Small intestine (tissue), 7 donors: Measurements from ENCODE around the gene NUP98. TPM values are rescaled to one million over a fixed set of nuclear protein-coding genes. Genes with fewer than 3 reads are reported as not detected.
"Not testable (repeated sequence)": the region's sequence is repeated elsewhere in the genome, so short reads cannot be mapped to it uniquely, and the experiment has no call there.

ENCODE experiments used
- DNase-seq, 2 donors: peaks; one replicate each; pipeline versions ENCODE4 v3.0.0 to v3.0.0-alpha.2; 2013
- FAIRE-seq: peaks from 2 replicates; lab custom pipeline; 2012; peaks lifted over from hg19 to GRCh38; lab: Jason Lieb, UNC
- H3K27ac ChIP-seq, 3 donors: one replicate each; pipeline ENCODE4 v1.5.1; 2013; ENCODE audit warnings: low read length in 2 of 3, mild to moderate bottlenecking in 2 of 3, control low read depth in 1 of 3, inconsistent platforms in 1 of 3, low read depth in 1 of 3, moderate library complexity in 1 of 3
- H3K27me3 ChIP-seq, 3 donors: one replicate each; pipeline ENCODE4 v1.6.1; 2013; ENCODE audit warnings: low read length in 3 of 3, inconsistent platforms in 1 of 3; ENCODE audit not compliant: control insufficient read depth in 3 of 3, insufficient read depth in 3 of 3
- H3K36me3 ChIP-seq, 3 donors: one replicate each; pipeline ENCODE4 v1.6.1; 2013; ENCODE audit warnings: low read length in 3 of 3, inconsistent platforms in 1 of 3, low read depth in 1 of 3, mild to moderate bottlenecking in 1 of 3, moderate library complexity in 1 of 3; ENCODE audit not compliant: control insufficient read depth in 3 of 3, insufficient read depth in 2 of 3
- H3K4me1 ChIP-seq, 3 donors: one replicate each; pipeline ENCODE4 v1.6.1; 2013; ENCODE audit warnings: low read length in 2 of 3, inconsistent platforms in 1 of 3, low read depth in 1 of 3, mild to moderate bottlenecking in 1 of 3, moderate library complexity in 1 of 3; ENCODE audit not compliant: control insufficient read depth in 3 of 3, insufficient read depth in 2 of 3
- H3K4me3 ChIP-seq, 3 donors: one replicate each; pipeline ENCODE4 v1.5.1; 2013; ENCODE audit warnings: low read length in 3 of 3, control low read depth in 1 of 3, inconsistent platforms in 1 of 3, low read depth in 1 of 3, mild to moderate bottlenecking in 1 of 3, moderate library complexity in 1 of 3
- H3K9me3 ChIP-seq, 2 donors: one replicate each; pipeline ENCODE4 v1.6.1; 2013; ENCODE audit warnings: low read depth in 1 of 2, low read length in 1 of 2; ENCODE audit not compliant: control insufficient read depth in 2 of 2, insufficient read depth in 1 of 2
- WGBS, 3 donors: extraction: QIAGEN DNeasy Blood & Tissue Kit; methylation state at CpG; one replicate each; pipeline ENCODE4 v1.1.7; 2013; 5-methylcytosine and 5-hydroxymethylcytosine counted together
- polyA plus RNA-seq, 4 donors: library from polyadenylated mRNA; stranded (reverse) in 3 of 4; unstranded in 1 of 4; fragments of 200-250 nt in 3 of 4; fragments of 120-200 nt in 1 of 4; gene quantifications; one replicate each; pipeline versions ENCODE4 v1.2.1 to v1.2.3, GENCODE V29; 2013
- donor health status: healthy with polysubstance abuse.
- donor health status: control.
- donor health status: control.
- donor health status: Bipolar disorder and iron deficiency.
- donor health status: healthy.

The NUP98 gene
- polyA plus RNA-seq, 4 donors, result 14.1 to 53.1 (median 24.4) TPM

DNA sequence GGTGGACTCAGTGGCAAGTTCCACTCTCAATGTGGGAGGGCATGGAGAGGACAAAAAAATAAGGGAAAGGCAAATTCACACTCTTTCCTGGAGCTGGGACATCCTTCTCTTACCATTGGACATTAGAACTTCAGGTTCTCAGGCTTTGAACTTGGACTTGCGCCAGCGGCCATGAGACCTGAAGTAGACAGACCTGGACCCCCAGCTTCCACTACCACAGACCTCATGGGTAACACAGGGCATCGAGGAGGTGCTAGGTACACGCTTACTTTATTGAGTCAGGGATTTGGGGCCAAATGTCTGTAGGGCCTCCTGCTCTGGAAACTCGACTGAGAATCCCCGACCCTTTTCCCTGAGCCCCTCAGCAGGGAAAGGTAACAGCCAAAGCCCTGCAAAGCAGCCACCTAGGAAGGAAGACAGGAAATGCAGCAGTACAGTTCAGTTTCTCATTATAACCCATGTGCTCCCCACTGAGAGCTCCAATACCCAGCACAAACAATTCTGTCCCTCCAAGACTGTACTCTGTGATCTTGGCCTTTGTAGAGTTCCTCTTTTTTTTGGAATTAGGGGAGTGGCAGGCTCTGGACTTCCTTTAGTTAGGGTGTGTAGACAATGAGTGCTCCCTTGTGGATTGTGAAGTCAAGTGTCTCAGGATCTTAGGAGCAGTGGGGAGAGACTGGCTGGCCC, 131.9 kb downstream of the NUP98 start:
- WGBS, 3 donors, result 83 to 95% (median 94%) methylated on average over 6 of the region's 6 CpGs
- Histone ChIP-seq H3K36me3 (peaks cover 16 to 58% (median 23%) of the 10 kb centered on the region in 3 donors), H3K27me3 (no peaks in the 10 kb centered on the region), H3K4me1 (no peaks in the 10 kb centered on the region), H3K4me3 (no peak overlapping the region), H3K9me3 (no peaks in the 10 kb centered on the region), H3K27ac (no peak overlapping the region)
- DNase-seq, result no peak
- FAIRE-seq, result no peak

DNA sequence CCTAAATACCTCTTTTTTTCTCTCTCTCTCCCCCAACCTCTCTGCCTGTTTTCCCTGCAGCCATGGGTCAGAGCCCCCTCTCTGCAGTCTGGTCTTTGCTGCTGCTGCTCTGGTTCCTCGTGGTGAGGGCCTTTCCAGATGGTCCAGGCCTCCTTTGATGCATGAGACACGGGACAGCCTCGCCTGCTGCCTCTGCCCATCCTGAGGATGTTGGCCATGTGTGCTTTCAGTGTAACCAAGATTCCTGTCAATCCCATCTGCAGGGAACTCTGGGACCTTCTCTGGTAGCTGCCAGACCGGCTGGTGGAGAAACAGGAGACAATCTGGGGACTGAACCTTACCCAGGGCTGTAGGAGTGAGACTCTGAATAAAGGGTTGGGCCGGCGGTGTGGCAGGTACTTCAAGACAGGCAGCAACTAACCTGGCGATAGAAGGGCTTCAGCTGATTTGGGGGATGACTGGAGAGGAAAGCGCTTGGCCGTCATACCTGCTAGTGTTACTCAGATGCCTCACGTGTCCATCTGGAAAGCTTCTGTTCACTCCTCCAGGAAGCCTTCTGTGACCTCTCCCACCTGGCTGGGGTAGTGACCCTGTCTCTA, 133.2 kb downstream of the NUP98 start:
- Histone ChIP-seq H3K4me1 (no peaks in the 10 kb centered on the region), H3K4me3 (no peak overlapping the region), H3K36me3 (peaks cover 6 to 48% (median 21%) of the 10 kb centered on the region in 3 donors), H3K27me3 (no peaks in the 10 kb centered on the region), H3K27ac (no peak overlapping the region), H3K9me3 (no peaks in the 10 kb centered on the region)
- FAIRE-seq (no peak), DNase-seq (no peak)
- 77 to 89% (median 85%) methylated on average over 10 of the region's 10 CpGs for WGBS, 3 donors

DNA sequence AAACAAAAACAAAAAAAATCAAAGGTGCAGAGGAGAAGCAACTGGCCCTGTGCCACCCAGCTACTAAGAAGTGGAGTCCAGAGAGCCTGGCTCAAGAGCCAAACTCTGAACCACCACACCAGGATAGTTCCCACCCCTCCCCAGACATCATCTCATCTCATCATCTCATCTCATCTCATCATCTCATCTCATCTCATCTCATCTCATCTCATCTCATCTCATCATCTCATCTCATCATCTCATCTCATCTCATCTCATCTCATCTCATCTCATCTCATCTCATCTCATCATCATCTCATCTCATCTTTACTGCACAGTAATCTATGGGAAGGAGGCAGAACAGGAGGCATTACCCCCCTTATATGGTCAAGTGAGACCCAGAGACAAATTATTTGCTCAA, 134.5 kb downstream of the NUP98 start:
- FAIRE-seq, result no peak
- no peaks in the 10 kb centered on the region for H3K27me3 ChIP-seq
- H3K4me3 ChIP-seq, result no peak overlapping the region
- H3K27ac ChIP-seq, result no peak overlapping the region
- peaks cover 5 to 36% (median 18%) of the 10 kb centered on the region in 3 donors for H3K36me3 ChIP-seq
- no peaks in the 10 kb centered on the region for H3K4me1 ChIP-seq
- DNase-seq, result no peak
- no peaks in the 10 kb centered on the region for H3K9me3 ChIP-seq

DNA sequence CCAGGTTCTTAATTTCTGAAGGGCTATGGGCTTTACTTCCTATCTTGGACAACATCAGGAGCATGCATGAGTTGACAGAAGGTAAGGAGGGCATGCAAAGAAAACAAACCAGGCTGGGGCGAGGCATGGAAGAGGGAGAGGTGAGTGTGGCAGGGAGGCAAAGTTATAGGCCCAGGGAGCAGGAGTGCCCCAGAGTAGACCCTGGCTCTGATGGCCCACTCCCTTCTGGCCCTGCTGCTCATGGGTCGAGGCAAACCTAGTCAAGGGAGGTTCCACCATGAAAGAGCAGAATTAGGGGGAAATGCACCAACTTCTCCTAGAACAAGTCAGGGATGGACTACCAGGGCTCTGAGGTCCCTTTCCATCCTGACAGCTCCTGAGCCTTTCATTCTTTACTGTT, 136.4 kb downstream of the NUP98 start:
- 68 to 88% (median 71%) methylated on average over 2 of the region's 2 CpGs for WGBS, 3 donors
- Histone ChIP-seq H3K36me3 (peaks cover 0 to 18% (median 3%) of the 10 kb centered on the region in 3 donors), H3K9me3 (no peaks in the 10 kb centered on the region), H3K4me1 (no peaks in the 10 kb centered on the region), H3K4me3 (no peak overlapping the region), H3K27ac (no peak overlapping the region), H3K27me3 (no peaks in the 10 kb centered on the region)
- FAIRE-seq (no peak), DNase-seq (no peak)

DNA sequence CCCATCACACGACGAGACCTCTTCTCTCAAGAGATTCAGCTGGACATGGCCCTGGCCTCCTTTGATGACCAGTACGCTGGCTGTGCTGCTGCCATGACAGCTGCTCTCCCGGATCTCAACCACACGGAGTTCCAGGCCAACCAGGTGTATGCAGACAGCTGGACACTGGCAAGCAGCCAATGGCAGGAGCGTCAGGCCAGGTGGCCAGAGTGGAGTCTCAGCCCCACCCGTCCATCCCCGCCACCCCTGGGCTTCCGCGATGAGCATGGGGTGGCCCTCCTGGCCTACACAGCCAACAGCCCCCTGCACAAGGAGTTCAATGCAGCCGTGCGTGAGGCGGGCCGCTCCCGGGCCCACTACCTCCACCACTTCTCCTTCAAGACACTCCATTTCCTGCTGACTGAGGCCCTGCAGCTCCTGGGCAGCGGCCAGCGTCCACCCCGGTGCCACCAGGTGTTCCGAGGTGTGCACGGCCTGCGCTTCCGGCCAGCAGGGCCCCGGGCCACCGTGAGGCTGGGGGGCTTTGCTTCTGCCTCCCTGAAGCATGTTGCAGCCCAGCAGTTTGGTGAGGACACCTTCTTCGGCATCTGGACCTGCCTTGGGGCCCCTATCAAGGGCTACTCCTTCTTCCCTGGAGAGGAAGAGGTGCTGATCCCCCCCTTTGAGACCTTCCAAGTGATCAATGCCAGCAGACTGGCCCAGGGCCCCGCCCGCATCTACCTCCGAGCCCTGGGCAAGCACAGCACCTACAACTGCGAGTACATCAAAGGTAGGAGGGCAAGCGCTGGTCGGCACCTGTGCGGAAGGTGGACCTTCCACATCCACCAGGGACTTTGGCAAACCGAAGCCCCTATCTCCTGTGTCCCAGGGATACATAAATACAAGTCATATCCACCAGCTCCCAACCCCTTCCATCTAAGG, 137.5 kb downstream of the NUP98 start:
- WGBS, 3 donors, result 80 to 89% (median 81%) methylated on average over 31 to 33 of the region's 33 CpGs
- H3K27ac ChIP-seq, result no peak overlapping the region
- no peak overlapping the region for H3K4me3 ChIP-seq
- peaks cover 0 to 10% (median 0%) of the 10 kb centered on the region in 3 donors for H3K36me3 ChIP-seq
- no peaks in the 10 kb centered on the region for H3K9me3 ChIP-seq
- no peaks in the 10 kb centered on the region for H3K4me1 ChIP-seq
- no peaks in the 10 kb centered on the region for H3K27me3 ChIP-seq
- DNase-seq (no peak), FAIRE-seq (no peak)

DNA sequence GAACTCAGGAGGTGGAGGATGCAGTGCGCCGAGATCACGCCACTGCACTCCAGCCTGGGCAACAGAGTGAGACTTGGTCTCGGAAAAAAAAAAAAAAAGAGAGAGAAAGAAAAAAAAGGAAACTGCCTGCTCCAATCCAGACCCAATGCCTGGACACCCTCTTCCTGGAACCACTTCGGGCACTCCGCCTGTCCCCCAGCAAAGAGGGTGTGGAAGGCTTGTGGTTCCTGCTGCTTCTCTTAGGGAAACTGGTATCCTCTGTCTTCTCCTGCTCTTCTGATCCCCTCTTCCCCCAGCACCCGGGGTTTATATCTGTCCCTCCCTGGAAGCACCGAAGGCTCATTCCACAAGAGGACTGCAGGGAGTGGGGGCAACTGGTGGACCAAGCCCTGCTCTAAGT, 139.1 kb downstream of the NUP98 start:
- Histone ChIP-seq H3K27ac (no peak overlapping the region), H3K9me3 (no peaks in the 10 kb centered on the region), H3K4me1 (no peaks in the 10 kb centered on the region), H3K27me3 (peaks cover 0 to 2% (median 0%) of the 10 kb centered on the region in 3 donors), H3K4me3 (no peak overlapping the region), H3K36me3 (no peaks in the 10 kb centered on the region)
- 91 to 96% (median 93%) methylated on average over 8 of the region's 8 CpGs for WGBS, 3 donors
- FAIRE-seq (no peak), DNase-seq (no peak)

DNA sequence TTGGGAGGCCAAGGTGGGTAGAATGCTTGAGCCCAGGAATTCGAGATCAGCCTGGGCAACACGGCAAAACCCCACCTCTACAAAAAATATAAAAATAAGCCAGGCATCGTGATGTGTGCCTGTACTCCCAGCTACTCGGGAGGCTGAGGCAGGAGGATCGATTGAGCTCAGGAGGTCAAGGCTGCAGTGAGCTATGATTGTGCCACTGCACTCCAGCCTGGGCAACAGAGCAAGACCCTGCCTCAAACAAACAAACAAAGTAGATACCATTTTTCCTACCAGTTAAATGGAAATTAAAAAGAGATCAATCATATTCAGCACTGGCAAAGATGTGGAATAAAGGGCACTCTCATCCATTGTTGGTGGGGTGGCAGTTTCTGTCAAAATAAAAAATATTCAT, 140.0 kb downstream of the NUP98 start:
- WGBS, 3 donors, result 70 to 86% (median 72%) methylated on average over 5 of the region's 5 CpGs
- not testable (repeated sequence) for H3K9me3 ChIP-seq, H3K4me1 ChIP-seq, DNase-seq, FAIRE-seq, H3K4me3 ChIP-seq, H3K27ac ChIP-seq, H3K36me3 ChIP-seq, H3K27me3 ChIP-seq

DNA sequence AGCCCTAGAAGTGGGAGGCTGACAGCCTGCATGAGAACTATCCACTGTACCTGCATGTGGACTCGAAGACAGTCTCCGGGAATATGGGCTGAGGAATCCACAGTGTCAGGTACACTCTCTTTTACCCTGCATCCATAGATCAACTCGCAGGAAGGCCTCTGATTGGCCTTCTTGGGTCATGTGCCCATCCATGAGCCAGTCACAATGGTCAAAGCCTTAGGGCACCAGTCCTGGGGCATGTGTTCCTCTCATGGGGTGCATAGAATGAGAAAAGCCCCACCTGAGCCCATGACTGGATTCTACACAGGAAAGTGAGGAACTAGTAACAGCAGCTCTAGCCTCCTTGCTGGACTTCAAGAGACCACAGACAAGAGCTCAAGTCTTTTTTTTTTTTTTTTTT, 141.8 kb downstream of the NUP98 start:
- Histone ChIP-seq H3K36me3 (no peaks in the 10 kb centered on the region), H3K27ac (no peak overlapping the region), H3K4me1 (no peaks in the 10 kb centered on the region), H3K4me3 (no peak overlapping the region), H3K9me3 (no peaks in the 10 kb centered on the region), H3K27me3 (peaks cover 0 to 3% (median 0%) of the 10 kb centered on the region in 3 donors)
- FAIRE-seq (no peak), DNase-seq (no peak)
- 89 to 94% (median 92%) methylated on average over 3 of the region's 3 CpGs for WGBS, 3 donors
